Myocyte (in vitro differentiated cells): ENCODE data around the gene COX6A2. TPM values are rescaled to one million over a fixed set of nuclear protein-coding genes. Genes with fewer than 3 reads are reported as not detected.

Source experiments
- DNase-seq: peaks from one replicate; pipeline ENCODE4 v3.0.0-alpha.2; 2012; ENCODE audit warnings: low read depth
- total RNA-seq: library from RNA; depleted of rRNA; stranded (reverse); fragments of >200 nt; gene quantifications from 2 replicates; pipeline ENCODE4 v1.2.3, GENCODE V29; 2014

COX6A2 gene
- total RNA-seq, 1 donor from 2014 or later, result 227 TPM

- no peak for DNase-seq
These were observed 16.9 kb downstream of the COX6A2 start for GRCh38 chr16:31411024-31411844.

GRCh38 chr16:31410082-31410481 lies 18.1 kb downstream of the COX6A2 start:
- DNase-seq, result no peak

GRCh38 chr16:31409433-31409832 lies 18.7 kb downstream of the COX6A2 start:
- DNase-seq, result peak; percentile 19

- no peak for DNase-seq
These were observed 20.8 kb downstream of the COX6A2 start for GRCh38 chr16:31407406-31407805.

- DNase-seq, result peak; percentile 33
These were observed 23.7 kb downstream of the COX6A2 start for GRCh38 chr16:31404353-31405064.

- DNase-seq, result no peak
These were observed 24.4 kb downstream of the COX6A2 start for GRCh38 chr16:31403590-31404352.

GRCh38 chr16:31402687-31403086 lies 25.5 kb downstream of the COX6A2 start:
- DNase-seq, result no peak

GRCh38 chr16:31401436-31401835 lies 26.7 kb downstream of the COX6A2 start:
- no peak for DNase-seq

- no peak for DNase-seq
These were observed 28.0 kb downstream of the COX6A2 start for GRCh38 chr16:31400191-31400590.

- no peak for DNase-seq
These were observed 30.5 kb downstream of the COX6A2 start for GRCh38 chr16:31397701-31398100.

GRCh38 chr16:31397096-31397660 lies 31.0 kb downstream of the COX6A2 start:
- DNase-seq, result no peak

GRCh38 chr16:31395647-31396046 lies 32.5 kb downstream of the COX6A2 start:
- DNase-seq, result no peak

- DNase-seq, result no peak
These were observed 35.1 kb downstream of the COX6A2 start, which contains the start of gene ITGAD for GRCh38 chr16:31393056-31393455. TSS of gene ITGAD (plus strand) at chr16:31393335. CDS start at chr16:31393361, 26 bp downstream.

- DNase-seq, result no peak
These were observed 37.6 kb downstream of the COX6A2 start for GRCh38 chr16:31390504-31391041.

- no peak for DNase-seq
These were observed 39.6 kb downstream of the COX6A2 start for GRCh38 chr16:31388535-31388934.

- peak; percentile 44 for DNase-seq
These were observed 41.8 kb downstream of the COX6A2 start for GRCh38 chr16:31386157-31386984.

- no peak for DNase-seq
These were observed 42.5 kb downstream of the COX6A2 start for GRCh38 chr16:31385680-31386079.

- peak; percentile 72 for DNase-seq
These were observed 45.5 kb downstream of the COX6A2 start for GRCh38 chr16:31382485-31383161.

- DNase-seq, result no peak
These were observed 48.0 kb downstream of the COX6A2 start for GRCh38 chr16:31380201-31380600.
